HEK293T (cell line): ENCODE results near the gene CRAMP1.
"Not testable (repeated sequence)": the region's sequence is repeated elsewhere in the genome, so short reads cannot be mapped to it uniquely, and the experiment has no call there.

Source experiments
- CTCF ChIA-PET: fragments of 350-600 bp; formaldehyde crosslinking; extraction: SDS; loops from one replicate; lab custom pipeline; 2021; ENCODE audit warnings: antibody characterized with exemption, inconsistent platforms; lab: Yijun Ruan, JAX
- POLR2A ChIA-PET: fragments of 350-600 bp; formaldehyde crosslinking; extraction: SDS; loops from one replicate; lab custom pipeline; 2020; ENCODE audit warnings: antibody characterized with exemption, inconsistent platforms; lab: Yijun Ruan, JAX
- DNase-seq: peaks from one replicate; pipeline ENCODE4 v3.0.0; 2012; ENCODE audit warnings: mixed read lengths; ENCODE audit errors: extremely low spot score
- ARNT ChIP-seq: fragments of 450-650 bp; IDR thresholded peaks from 2 replicates; pipeline ENCODE4 v1.6.1; 2017; ENCODE audit warnings: mild to moderate bottlenecking
- BHLHE40 ChIP-seq: fragments of 450-650 bp; IDR thresholded peaks from 2 replicates; pipeline ENCODE4 v1.6.1; 2016; ENCODE audit warnings: mild to moderate bottlenecking, moderate library complexity, borderline replicate concordance
- CTBP1 ChIP-seq: fragments of 450-650 bp; IDR thresholded peaks from 2 replicates; pipeline ENCODE4 v1.6.1; 2016; ENCODE audit warnings: borderline replicate concordance
- ELF4 ChIP-seq: fragments of 450-650 bp; IDR thresholded peaks from 2 replicates; pipeline ENCODE4 v1.6.1; 2017; ENCODE audit warnings: antibody characterized with exemption
- FOXA1 ChIP-seq: fragments of 450-650 bp; IDR thresholded peaks from 2 replicates; pipeline ENCODE4 v1.6.1; 2016; ENCODE audit warnings: mild to moderate bottlenecking
- FOXM1 ChIP-seq: fragments of 450-650 bp; IDR thresholded peaks from 2 replicates; pipeline ENCODE4 v1.6.1; 2017; ENCODE audit warnings: mild to moderate bottlenecking, borderline replicate concordance
- HDGF ChIP-seq: fragments of 450-650 bp; IDR thresholded peaks from 2 replicates; pipeline ENCODE4 v1.6.1; 2017; ENCODE audit warnings: antibody characterized with exemption, borderline replicate concordance
- L3MBTL2 ChIP-seq: fragments of 450-650 bp; conservative IDR thresholded peaks from 2 replicates; pipeline ENCODE4 v1.6.1; 2016; ENCODE audit warnings: mild to moderate bottlenecking
- LEF1 ChIP-seq: fragments of 450-650 bp; IDR thresholded peaks from 2 replicates; pipeline ENCODE4 v1.6.1; 2017; ENCODE audit warnings: mild to moderate bottlenecking, borderline replicate concordance
- NFRKB ChIP-seq: fragments of 450-650 bp; IDR thresholded peaks from 2 replicates; pipeline ENCODE4 v1.6.1; 2016; ENCODE audit warnings: mild to moderate bottlenecking, moderate library complexity
- PKNOX1 ChIP-seq: fragments of 450-650 bp; IDR thresholded peaks from 2 replicates; pipeline ENCODE4 v1.6.1; 2016
- SP1 ChIP-seq: fragments of 450-650 bp; IDR thresholded peaks from 2 replicates; pipeline ENCODE4 v1.6.1; 2017
- TARDBP ChIP-seq: fragments of 450-650 bp; IDR thresholded peaks from 2 replicates; pipeline ENCODE4 v1.6.1; 2016
- ZNF384 ChIP-seq: fragments of 450-650 bp; IDR thresholded peaks from 2 replicates; pipeline ENCODE4 v1.6.1; 2016

Gene CRAMP1

GRCh38 chr16:1705324-1705687 is 93.1 kb downstream of the CRAMP1 start:
- CTCF ChIA-PET, result interaction anchor here (0.6 to 2.4 kb wide), 15 partner anchors 9 to 897 kb away, joined by 3 to 18 read pairs (median 3); partner anchors contain the start of genes CRAMP1, IFT140, JPT2 and NUBP2
- POLR2A ChIA-PET, result interaction anchor here (0.9 to 3.1 kb wide), 16 partner anchors 10 to 823 kb away, joined by 3 to 30 read pairs (median 6); partner anchors contain the start of genes CRAMP1, EME2, IFT140 and JPT2
- TF ChIP-seq PKNOX1 (peak; percentile 6; the same call in 1 of the 2 replicates), ZNF384 (peak; percentile 81; the same call in 1 of the 2 replicates)
- not testable (repeated sequence) for DNase-seq

GRCh38 chr16:1705688-1706385 is 93.7 kb downstream of the CRAMP1 start, which contains the start of gene MAPK8IP3:
Gene MAPK8IP3 (plus strand): TSS chr16:1706195. CDS start chr16:1706340, 145 bp downstream.
- peak; percentile 97 for DNase-seq
- TF ChIP-seq FOXA1, result no peak
- no peak for TF ChIP-seq ZNF384
- TF ChIP-seq SP1, result no peak
- TF ChIP-seq TARDBP, result no peak
- no peak for TF ChIP-seq HDGF
- peak; percentile 97 for TF ChIP-seq PKNOX1
- no peak; the same call in 1 of the 2 replicates for TF ChIP-seq LEF1
- no peak for TF ChIP-seq L3MBTL2
- no peak for TF ChIP-seq CTBP1
- no peak for TF ChIP-seq ELF4
- TF ChIP-seq NFRKB, result no peak
- no peak for TF ChIP-seq BHLHE40
- TF ChIP-seq ARNT, result peak; percentile 68; the same call in 1 of the 2 replicates
- TF ChIP-seq FOXM1, result no peak
- POLR2A ChIA-PET, result interaction anchor here (0.6 to 3.1 kb wide), 22 partner anchors 9 to 823 kb away, joined by 3 to 30 read pairs (median 5); partner anchors contain the start of genes CRAMP1, EME2, IFT140 and JPT2
- CTCF ChIA-PET, result interaction anchor here (0.6 to 2.4 kb wide), 16 partner anchors 9 to 897 kb away, joined by 3 to 18 read pairs (median 3); partner anchors contain the start of genes CRAMP1, IFT140, JPT2 and NUBP2

- TF ChIP-seq ELF4, result no peak
- peak; percentile 29; the same call in 1 of the 2 replicates for TF ChIP-seq L3MBTL2
- CTCF ChIA-PET, result interaction anchor here (0.9 to 2.4 kb wide), 10 partner anchors 12 to 95 kb away, joined by 3 to 18 read pairs (median 4); partner anchors contain the start of genes CRAMP1, IFT140, JPT2 and NUBP2
- no peak for DNase-seq
- POLR2A ChIA-PET, result interaction anchor here (0.6 to 3.1 kb wide), 21 partner anchors 9 to 436 kb away, joined by 3 to 30 read pairs (median 5); partner anchors contain the start of genes CRAMP1, EME2, IFT140 and JPT2
These were observed 94.4 kb downstream of the CRAMP1 start for GRCh38 chr16:1706386-1707192.

- ChIA-PET POLR2A (interaction anchor here (0.6 to 3.1 kb wide), 3 partner anchors 29 to 96 kb away, joined by 4 to 20 read pairs (median 7); partner anchors contain the start of genes CRAMP1, EME2, IFT140 and JPT2), CTCF (interaction anchor here (2.4 kb wide), 1 partner anchor 16 kb away, joined by 18 read pairs; no protein-coding TSS in a partner anchor)
- no peak for DNase-seq
- TF ChIP-seq ELF4, result no peak
- TF ChIP-seq HDGF, result no peak
- no peak for TF ChIP-seq L3MBTL2
These were observed 95.1 kb downstream of the CRAMP1 start for GRCh38 chr16:1707193-1707790.

- CTCF ChIA-PET, result no interaction called here
- POLR2A ChIA-PET, result interaction anchor here (0.9 to 3.1 kb wide), 7 partner anchors 8 to 97 kb away, joined by 3 to 20 read pairs (median 7); partner anchors contain the start of genes CRAMP1, EME2, IFT140 and MRPS34
- no peak for DNase-seq
- TF ChIP-seq NFRKB (no peak), LEF1 (no peak), SP1 (no peak), FOXM1 (no peak), HDGF (no peak), ZNF384 (no peak), ELF4 (no peak), FOXA1 (no peak), PKNOX1 (no peak)
These were observed 96.1 kb downstream of the CRAMP1 start for GRCh38 chr16:1708083-1708767.
